ENCODE data around the gene PROK2. TPM values are rescaled to one million over a fixed set of nuclear protein-coding genes. Genes with fewer than 3 reads are reported as not detected.

Gene PROK2
- total RNA-seq, 6 experiments from 2014 or later: 0.31 to 0.78 (median 0.47) TPM

DNA sequence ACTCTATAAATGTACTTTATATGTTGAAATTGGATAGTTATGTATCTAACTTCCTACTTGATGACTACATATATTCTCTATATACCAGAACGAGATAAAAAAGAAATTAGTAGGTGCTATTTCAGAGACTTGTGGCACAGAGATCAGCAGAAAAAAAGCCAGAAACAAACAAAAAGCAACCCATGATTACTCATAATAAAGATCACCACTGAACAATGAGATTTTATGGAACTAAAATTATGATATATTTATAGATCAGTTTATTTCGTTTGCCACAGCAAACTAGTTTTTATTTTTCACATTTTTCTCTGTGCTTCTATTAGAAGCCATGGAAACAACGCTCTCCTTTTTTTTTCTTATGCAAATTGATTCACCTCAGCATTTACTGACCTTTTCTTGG, 15.1 kb upstream of the PROK2 start:
- intact Hi-C loops (cut with DNase I): no loop called here
- Histone ChIP-seq H3K36me3 (no peaks in the 10 kb centered on the region), H3K4me1 (no peaks in the 10 kb centered on the region), H3K27ac (no peak overlapping the region), H3K4me3 (no peak overlapping the region), H3K9me3 (no peaks in the 10 kb centered on the region), H3K27me3 (no peaks in the 10 kb centered on the region)
- no peak for DNase-seq
- no peak for ATAC-seq
- WGBS (ENCODE audit: insufficient coverage, low coverage, low lambda C conversion rate, missing lambda C conversion rate): 31% methylated on average over 3 of the region's 3 CpGs
- TF ChIP-seq, protein P1, sequence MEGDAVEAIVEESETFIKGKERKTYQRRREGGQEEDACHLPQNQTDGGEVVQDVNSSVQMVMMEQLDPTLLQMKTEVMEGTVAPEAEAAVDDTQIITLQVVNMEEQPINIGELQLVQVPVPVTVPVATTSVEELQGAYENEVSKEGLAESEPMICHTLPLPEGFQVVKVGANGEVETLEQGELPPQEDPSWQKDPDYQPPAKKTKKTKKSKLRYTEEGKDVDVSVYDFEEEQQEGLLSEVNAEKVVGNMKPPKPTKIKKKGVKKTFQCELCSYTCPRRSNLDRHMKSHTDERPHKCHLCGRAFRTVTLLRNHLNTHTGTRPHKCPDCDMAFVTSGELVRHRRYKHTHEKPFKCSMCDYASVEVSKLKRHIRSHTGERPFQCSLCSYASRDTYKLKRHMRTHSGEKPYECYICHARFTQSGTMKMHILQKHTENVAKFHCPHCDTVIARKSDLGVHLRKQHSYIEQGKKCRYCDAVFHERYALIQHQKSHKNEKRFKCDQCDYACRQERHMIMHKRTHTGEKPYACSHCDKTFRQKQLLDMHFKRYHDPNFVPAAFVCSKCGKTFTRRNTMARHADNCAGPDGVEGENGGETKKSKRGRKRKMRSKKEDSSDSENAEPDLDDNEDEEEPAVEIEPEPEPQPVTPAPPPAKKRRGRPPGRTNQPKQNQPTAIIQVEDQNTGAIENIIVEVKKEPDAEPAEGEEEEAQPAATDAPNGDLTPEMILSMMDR (IDR thresholded peaks at IDR 0.05): no peak
- no peak for TF ChIP-seq POLR2A (IDR thresholded peaks at IDR 0.05)

DNA sequence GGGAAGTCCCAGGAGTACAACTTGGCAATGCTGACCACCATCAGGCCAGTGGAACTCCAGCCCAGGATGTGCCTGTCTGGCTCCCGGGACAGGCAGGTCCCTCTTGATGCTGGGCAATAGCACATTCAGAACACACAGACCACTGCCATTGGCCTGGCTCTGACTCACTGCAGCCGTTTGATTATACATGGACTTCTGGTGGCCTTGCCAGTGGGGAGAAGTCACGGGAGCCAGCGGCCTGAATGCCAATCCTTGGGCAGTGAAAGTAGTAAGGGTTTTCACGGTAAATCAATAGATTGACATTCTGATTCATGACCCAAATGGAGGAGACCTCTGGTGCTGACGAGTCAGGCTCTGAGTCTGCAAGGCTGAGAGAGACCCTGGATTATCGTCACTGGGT, 12.5 kb upstream of the PROK2 start:
- DNase-seq: no peak
- no CpG with 5 or more reads among the region's 7 CpGs for WGBS (ENCODE audit: insufficient coverage, low coverage, low lambda C conversion rate, missing lambda C conversion rate)
- ATAC-seq: no peak
- Histone ChIP-seq H3K9me3 (no peaks in the 10 kb centered on the region), H3K27me3 (no peaks in the 10 kb centered on the region), H3K27ac (no peak overlapping the region), H3K4me1 (no peaks in the 10 kb centered on the region), H3K36me3 (no peaks in the 10 kb centered on the region), H3K4me3 (no peak overlapping the region)
- intact Hi-C loops (cut with DNase I): no loop called here
- no peak for TF ChIP-seq POLR2A (IDR thresholded peaks at IDR 0.05)
- TF ChIP-seq, protein P1 (IDR thresholded peaks at IDR 0.05): no peak

DNA sequence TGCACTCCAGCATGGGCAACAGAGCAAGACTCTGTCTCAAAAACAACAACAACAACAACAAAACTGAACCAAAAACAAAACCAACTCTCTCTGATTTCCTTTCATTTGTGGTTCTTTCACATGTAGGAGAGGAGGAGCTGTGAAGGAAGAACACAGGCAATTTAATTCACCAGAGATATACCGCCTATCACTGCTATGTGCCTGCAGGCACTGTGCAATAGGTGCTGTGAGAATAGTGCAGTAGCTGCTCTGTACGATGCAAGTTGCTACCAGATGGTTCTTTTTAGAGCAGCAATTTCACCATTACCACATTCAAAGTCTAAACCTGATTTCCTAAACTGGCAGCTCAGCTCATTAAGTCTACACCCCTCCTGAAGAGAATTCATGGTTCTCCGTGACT, 11.3 kb upstream of the PROK2 start:
- H3K4me1 ChIP-seq: no peaks in the 10 kb centered on the region
- DNase-seq: no peak
- 57% methylated on average over 3 of the region's 3 CpGs for WGBS (ENCODE audit: insufficient coverage, low coverage, low lambda C conversion rate, missing lambda C conversion rate)
- H3K9me3 ChIP-seq: no peaks in the 10 kb centered on the region
- intact Hi-C loops (cut with DNase I): no loop called here
- no peak overlapping the region for H3K4me3 ChIP-seq
- ATAC-seq: no peak
- TF ChIP-seq, protein P1 (IDR thresholded peaks at IDR 0.05): no peak
- no peaks in the 10 kb centered on the region for H3K36me3 ChIP-seq
- no peaks in the 10 kb centered on the region for H3K27me3 ChIP-seq
- no peak overlapping the region for H3K27ac ChIP-seq

DNA sequence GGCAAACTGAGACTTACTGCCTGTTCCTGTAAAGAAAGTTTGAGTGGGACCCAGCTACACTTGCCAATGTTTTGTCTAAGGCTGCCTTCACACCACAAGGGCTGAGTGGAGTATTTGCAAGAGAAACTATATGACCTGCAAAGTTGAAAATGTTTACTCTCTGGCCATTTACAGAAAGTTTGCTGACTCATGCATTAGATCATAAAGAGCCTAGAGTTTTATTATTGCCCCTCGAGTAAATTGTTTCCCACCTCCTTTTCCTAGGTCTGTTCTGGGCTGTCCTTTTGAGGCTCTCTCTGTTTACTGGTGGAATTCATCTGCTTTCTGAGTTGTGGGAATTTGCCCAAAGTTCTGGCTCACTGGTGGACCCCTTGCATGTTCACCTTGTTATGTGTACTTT, 6.7 kb upstream of the PROK2 start:
- no peak for ATAC-seq
- Histone ChIP-seq H3K27me3 (no peaks in the 10 kb centered on the region), H3K36me3 (no peaks in the 10 kb centered on the region), H3K27ac (no peak overlapping the region), H3K9me3 (no peaks in the 10 kb centered on the region), H3K4me1 (no peaks in the 10 kb centered on the region), H3K4me3 (no peak overlapping the region)
- intact Hi-C loops (cut with DNase I): no loop called here
- no peak for DNase-seq
- WGBS (ENCODE audit: insufficient coverage, low coverage, low lambda C conversion rate, missing lambda C conversion rate): 29% methylated on average over 1 of the region's 1 CpG
- TF ChIP-seq, protein P1 (IDR thresholded peaks at IDR 0.05): no peak
- no peak for TF ChIP-seq POLR2A (IDR thresholded peaks at IDR 0.05)

DNA sequence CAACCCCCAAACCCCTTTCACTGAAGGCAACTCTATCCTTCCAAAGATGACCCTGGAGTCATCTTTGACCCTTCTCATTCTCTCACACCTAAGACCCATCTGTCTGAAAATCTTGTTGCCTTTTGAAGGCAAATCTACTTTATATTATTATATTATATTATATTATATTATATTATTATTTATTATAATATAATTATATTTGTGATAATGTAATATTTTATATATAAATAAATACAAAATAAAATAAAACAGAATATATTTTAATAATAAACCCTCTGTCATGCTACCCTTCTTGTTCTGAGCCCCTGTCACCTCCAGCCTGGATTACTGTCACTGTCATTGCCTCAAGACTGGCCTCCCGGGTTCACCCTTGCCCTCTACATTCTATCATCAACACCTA, 5.0 kb upstream of the PROK2 start:
- DNase-seq: no peak
- intact Hi-C loops (cut with DNase I): no loop called here
- H3K9me3 ChIP-seq: no peaks in the 10 kb centered on the region
- H3K4me1 ChIP-seq: peaks cover 0 to under 1% (median 0%) of the 10 kb centered on the region in 4 donors
- ATAC-seq: no peak
- no peak overlapping the region for H3K4me3 ChIP-seq
- H3K27me3 ChIP-seq: no peaks in the 10 kb centered on the region
- H3K36me3 ChIP-seq: no peaks in the 10 kb centered on the region
- TF ChIP-seq POLR2A (IDR thresholded peaks at IDR 0.05): no peak
- TF ChIP-seq, protein P1 (IDR thresholded peaks at IDR 0.05): no peak
- no peak overlapping the region for H3K27ac ChIP-seq
- 82% methylated on average over 1 of the region's 1 CpG for WGBS (ENCODE audit: insufficient coverage, low coverage, low lambda C conversion rate, missing lambda C conversion rate)

Measured in right lobe of liver (tissue), 6 donors.